ENCODE data around the gene ZCWPW1.
"Not testable (repeated sequence)": the region's sequence is repeated elsewhere in the genome, so short reads cannot be mapped to it uniquely, and the experiment has no call there.

The ZCWPW1 gene

GRCh38 chr7:100378114-100378755, 50.3 kb downstream of the ZCWPW1 start:
- H3K27ac ChIP-seq = peak overlapping the region; percentile 31; the same call in 1 of the 2 replicates
- TF ChIP-seq CTCF (conservative IDR thresholded peaks at IDR 0.05) = no peak

GRCh38 chr7:100376066-100376465, 52.4 kb downstream of the ZCWPW1 start:
- TF ChIP-seq CTCF (conservative IDR thresholded peaks at IDR 0.05) = no peak
- H3K27ac ChIP-seq = no peak overlapping the region

- H3K27ac ChIP-seq = no peak overlapping the region
- no peak for TF ChIP-seq CTCF (conservative IDR thresholded peaks at IDR 0.05)
Observed at GRCh38 chr7:100374601-100375000, 53.9 kb downstream of the ZCWPW1 start.

GRCh38 chr7:100373870-100374598, 54.5 kb downstream of the ZCWPW1 start:
- H3K27ac ChIP-seq = not testable (repeated sequence)
- TF ChIP-seq CTCF (conservative IDR thresholded peaks at IDR 0.05) = 0 out of 2 replicates have a peak, but pooled peaks have one; percentile 17

GRCh38 chr7:100373261-100373831, 55.2 kb downstream of the ZCWPW1 start, which contains the start of gene PILRA:
PILRA (plus strand) TSS chr7:100373487; CDS start chr7:100373657, 170 bp downstream.
- TF ChIP-seq CTCF (conservative IDR thresholded peaks at IDR 0.05) = no peak
- H3K27ac ChIP-seq = no peak within 1 kb of the TSS

GRCh38 chr7:100372694-100373093, 55.8 kb downstream of the ZCWPW1 start:
- TF ChIP-seq CTCF (conservative IDR thresholded peaks at IDR 0.05) = no peak
- no peak overlapping the region for H3K27ac ChIP-seq

GRCh38 chr7:100372256-100372655, 56.2 kb downstream of the ZCWPW1 start:
- TF ChIP-seq CTCF (conservative IDR thresholded peaks at IDR 0.05) = no peak
- H3K27ac ChIP-seq = no peak overlapping the region

Data from VCaP (cell line).